Stimulated activated CD8-positive, alpha-beta memory T cell treated with anti-CD3 and anti-CD28 coated beads, Interleukin-4, amount 100 ng/mL, for 48 hours (primary cell): ENCODE data around the gene ITPRIP.

Experiments used
- DNase-seq: peaks from one replicate; pipeline ENCODE4 v3.0.0-alpha.2; 2020

ITPRIP gene

DNA sequence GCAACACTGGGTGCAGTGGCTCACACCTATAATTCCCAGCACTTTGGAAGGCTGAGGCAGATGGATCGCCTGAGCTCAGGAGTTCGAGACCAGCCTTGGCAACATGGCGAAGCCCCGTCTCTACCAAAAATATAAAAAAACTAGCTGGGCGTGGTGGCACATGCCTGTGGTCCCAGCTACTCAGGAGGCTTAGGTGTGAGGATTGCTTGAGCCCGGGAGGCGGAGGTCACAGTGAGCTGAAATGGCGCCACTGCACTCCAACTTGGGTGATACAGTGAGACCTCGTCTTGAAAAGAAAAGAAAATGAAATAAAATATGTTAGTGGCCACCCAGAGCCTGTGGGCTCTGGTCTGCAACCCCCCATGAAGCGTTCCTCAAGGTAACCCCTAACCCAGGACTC, 13.3 kb downstream of the ITPRIP start:
- DNase-seq = no peak

DNA sequence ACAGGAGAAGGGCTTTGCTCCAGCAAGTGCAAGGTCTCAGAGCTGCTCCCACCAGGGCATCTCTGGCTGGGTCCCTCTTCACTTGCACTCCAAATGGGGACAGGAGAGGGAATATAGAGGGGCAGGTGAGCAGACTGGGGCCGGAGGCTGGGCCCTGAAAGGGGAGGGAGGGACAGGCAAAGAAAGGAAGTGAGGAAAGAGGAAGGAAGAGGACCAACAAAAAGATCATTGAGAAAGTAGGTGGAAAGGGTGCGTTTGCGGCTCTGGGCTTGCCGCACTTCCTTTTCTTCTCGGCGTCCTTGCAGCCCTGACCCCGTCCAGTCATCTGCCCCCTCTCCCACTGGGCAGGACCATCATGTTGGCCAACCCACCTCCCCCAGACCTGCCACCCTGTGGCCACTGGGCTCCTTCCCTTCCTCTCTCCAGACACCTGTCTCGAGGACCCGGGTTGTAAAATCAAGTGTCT, 14.0 kb downstream of the ITPRIP start:
- DNase-seq = no peak

DNA sequence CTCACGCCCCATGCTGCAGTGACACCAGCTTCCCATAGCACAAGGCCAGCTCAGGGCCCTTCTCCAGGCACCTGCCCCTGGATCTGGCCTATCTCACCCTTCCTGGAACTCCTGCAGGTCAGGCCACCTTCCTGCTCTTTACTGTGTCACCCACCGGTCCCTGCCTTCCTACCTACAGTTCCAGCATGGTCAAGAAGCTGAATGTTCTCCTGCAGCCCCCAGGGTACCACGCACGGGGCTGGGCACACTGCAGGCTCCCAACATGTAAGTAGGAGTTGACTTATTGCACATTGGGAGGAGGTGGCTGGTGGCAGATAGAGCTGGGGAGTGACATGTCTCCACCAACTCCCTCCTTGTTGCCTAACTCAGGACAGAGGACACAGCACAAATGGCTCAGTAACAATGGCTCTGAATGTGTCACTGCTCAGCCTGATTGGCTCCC, 14.5 kb downstream of the ITPRIP start:
- DNase-seq = no peak

DNA sequence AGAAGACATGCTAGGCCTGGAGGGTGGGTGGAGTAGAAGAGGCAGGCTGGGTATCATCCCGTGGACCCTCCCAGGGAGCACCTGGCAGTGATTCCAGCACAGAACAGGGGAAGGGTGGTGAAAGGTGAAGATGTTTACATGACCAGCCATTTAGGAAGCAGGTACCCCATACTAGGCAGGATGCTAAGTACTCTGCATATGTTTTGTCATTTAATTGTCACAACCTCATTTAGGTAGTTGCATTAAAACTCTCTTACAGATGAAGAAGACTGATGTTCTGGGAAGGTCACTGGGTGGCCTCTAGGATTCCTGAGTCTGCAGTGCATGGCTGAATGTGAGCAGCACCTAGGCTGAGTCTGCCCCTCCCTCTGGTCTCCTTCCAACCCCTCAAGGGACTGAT, 15.2 kb downstream of the ITPRIP start:
- DNase-seq = no peak

DNA sequence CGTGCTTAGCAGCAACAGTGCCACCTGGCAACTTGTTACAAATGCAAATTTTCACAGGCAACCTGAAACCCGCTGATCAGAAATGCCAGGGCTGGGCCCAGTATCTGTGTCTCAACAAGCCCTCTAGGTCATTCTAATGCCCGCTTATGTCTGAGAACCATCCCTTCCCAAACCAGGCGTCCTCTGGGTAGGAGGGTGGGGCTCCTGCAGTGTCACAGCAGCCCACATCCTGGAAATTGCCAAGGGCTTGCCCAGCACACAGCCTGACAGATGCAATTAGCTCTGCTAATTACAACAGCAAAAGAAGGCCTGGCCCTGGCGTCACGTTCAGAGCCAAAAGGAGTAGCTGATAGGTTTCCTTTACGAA, 15.9 kb downstream of the ITPRIP start:
- DNase-seq = peak; percentile 39

DNA sequence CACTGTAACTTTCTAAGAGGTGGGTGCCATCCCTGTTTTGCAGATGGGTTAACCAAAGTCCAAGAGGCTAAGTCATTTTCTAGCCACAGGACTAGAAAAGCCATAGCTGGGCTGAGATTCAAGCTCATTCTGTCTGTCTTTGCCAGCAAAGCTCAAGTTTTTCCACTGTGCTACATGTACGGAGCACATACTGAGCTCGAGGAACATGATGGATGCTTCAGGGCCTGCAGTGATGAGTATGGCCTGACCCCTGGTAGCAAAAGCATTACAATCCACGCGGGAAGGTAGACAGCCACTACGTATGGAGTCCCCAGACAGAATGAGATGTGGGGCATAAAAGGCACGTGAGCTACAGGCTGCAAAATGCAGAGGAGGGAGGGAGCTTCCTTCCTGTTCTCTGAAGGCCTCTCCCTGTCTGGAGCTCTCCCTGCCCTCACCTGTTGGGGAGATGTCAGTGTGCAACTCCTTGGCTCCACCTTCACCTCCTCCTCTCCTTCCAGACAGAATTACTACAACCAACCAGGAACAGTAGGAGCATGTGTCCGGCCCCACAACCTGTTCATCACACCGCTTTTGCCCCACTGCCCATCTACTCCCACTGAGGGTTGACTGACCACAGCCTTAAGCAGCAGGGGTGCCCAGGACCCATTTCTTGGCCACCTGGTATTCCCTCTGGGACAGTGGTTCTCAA, 16.4 kb downstream of the ITPRIP start:
- DNase-seq = no peak

DNA sequence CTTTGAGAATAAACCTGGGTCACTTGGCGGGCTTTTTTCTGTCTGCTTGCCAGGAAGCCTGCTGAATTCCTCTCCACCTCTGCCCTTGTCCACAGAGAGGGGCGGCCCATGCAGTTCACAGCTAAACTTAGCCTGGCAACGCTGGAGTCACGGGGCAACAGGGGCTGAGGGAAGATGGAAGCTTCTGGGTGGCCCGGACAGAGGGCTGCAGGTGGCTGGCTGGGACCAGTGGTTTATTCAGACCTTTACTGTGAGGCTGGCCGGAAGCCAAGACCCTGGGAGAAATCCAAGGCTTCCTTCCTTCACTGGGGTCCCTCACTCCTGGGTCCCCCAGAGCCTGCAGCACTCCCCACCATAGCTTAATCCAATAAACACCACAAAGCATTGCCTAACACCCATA, 17.0 kb downstream of the ITPRIP start:
- no peak for DNase-seq

DNA sequence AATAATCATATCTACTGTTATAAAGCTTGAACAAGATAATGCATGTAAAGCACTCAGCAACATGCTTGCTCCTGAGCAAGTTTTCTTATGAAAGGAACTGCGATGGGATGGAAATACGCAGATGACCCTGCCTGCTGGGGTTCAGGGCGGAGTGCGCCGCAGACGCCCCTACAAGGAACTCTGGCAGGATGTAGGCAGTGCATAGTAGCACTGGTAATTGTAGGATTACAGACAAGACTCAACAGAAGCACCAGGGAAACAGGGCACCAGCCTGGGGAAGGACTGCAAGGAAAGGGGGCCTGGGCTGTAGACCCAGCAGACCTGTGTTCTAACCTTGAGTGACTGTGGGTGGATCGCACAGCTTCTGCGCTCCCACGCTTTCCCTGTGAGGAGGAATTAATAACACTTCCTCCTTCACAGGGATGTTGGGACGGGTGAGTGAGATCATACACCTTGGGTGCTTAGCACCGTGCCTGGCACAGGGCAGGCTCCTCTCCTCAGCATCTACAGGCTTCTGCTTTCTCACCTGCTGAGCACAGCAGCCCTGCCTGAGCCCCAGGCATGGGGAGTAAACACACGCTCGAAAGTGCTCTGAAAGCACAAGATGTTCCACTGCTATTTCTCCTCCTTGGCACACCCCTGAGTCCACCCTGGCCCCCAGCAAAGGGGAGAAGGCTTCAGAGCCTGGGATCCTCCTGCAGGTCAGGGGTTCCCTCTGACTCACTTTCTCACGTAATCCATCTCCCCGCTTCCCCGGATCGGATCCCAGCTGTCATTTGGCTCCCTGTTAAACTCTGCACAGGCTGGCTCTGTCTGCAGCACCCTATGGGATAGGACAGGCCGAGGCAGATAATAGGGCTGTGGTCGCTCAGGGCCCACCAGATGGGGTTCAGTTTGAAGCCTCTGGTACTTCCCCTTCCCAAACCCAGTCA, 19.2 kb downstream of the ITPRIP start:
- no peak for DNase-seq

DNA sequence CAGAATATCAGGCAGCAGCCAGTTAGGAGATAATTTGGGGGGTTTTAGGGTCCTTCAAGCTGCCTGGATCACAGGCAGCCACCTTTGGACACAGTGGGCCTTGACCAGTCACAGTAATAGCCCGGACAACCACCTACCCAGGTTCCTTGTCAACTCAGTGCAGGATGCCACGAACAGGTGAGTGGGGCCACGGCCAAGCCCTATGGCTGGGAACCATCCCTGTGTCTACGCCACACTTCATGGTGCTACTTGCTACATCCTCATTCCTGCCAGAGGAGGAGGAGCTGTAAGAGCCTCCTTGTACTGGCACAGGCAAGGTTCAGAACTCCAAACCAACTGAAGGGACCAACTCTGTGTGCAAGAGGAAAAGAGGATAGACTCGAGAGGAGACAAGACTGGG, 19.9 kb downstream of the ITPRIP start:
- no peak for DNase-seq

DNA sequence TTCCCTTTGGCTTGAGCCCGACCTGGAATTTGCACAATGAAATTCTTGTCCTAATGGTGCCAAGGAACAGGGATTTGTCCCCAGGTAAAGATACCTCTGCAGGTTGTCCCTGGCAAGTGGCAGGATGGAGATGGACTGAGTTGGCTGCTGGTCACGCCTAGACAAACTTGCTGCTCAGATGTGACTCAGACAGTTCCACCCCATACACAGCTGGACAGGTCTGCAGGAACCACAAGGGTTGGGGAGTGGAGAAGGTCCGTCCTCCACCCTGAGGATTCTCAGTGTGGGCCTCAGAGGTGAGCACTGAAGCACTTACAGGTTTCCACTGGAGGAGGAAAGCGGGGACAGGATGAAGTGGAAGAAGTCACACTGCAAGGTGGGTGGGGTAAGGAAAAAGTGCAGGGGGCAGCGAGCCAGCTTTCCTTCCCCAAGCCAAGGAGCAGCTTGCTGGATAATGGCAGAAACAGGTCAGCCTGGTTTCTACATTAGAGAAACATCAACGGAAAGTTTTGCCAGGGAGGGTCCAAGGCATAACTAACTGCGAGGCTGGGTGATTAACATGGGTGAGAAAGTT, 20.5 kb downstream of the ITPRIP start:
- DNase-seq = no peak

DNA sequence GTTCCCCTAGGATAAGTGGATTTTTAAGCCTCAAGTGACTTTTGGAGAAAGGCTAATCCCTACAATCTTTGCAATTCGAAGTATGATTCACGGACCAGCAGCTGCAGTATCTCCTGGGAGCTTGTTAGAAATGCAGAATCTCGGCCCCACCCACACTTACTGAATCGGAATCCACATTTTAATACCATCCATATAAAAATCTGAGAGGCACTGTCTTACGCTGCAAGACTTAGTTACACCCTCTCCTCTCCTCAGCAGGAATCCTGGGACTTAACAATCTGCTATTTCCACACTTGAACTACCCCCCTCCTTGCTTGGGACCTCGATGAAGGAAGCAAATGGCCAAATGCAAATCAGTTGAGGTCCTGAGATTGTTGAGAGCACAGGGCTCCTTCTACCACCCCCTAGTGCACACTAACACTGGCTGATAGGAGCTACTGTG, 21.0 kb downstream of the ITPRIP start:
- DNase-seq = no peak

DNA sequence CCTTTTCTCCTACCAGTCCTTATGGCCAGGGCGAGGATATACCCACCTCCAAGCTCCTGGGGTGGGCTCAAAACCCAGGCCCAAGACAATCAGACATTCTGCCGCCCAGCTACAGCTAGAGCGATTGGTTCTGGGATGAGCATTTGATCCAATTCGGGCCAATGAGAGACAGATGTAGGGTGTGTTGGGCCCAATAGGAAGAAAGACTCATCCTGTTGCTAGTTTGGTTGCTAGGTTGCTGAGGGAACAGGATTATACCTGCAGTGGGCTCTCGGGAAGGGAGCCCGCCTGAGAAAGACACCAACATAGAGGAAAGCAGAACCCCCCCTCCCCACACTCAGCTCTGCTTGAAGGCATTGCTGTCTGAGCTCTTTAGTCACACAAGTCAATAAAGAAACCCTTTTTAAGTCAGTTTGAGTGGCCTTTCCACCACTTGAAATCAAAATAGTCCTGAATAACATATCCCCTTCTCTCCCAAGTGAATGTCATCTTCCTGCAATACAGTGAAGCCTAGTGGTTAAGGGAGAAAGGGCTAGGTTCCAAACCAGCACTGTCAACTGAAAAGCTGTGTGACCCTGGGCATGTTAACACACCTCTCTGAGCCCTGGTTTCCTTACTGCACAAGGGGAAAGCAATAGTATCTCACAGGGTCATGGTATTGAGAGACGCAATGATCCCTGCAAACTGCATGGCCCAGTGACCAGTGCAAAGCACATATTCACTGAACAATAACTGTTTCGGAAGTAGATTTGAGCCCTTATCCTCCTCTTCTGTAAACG, 21.8 kb downstream of the ITPRIP start:
- no peak for DNase-seq

DNA sequence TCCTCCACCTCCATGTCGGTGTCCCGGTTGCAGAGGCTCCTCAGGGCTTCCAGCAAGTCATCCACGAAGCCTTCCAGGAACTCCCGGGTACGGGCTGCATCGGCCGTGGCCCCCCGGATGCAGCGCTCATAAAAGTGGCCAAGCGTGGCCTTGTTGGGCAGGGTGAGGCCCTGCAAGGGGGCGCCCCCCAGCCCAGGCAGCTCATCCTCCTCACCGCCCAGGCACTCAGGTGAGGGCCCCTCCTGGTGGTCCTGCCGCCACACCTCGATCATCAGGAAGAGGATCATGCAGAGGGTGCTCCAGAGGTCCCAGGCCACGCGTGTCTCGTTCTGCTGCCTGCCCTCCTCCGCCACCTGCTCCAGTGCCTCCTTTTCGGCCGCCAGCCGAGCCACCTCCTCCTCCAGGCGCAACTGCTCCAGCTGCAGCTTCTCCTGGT, 22.8 kb downstream of the ITPRIP start:
- no peak for DNase-seq

DNA sequence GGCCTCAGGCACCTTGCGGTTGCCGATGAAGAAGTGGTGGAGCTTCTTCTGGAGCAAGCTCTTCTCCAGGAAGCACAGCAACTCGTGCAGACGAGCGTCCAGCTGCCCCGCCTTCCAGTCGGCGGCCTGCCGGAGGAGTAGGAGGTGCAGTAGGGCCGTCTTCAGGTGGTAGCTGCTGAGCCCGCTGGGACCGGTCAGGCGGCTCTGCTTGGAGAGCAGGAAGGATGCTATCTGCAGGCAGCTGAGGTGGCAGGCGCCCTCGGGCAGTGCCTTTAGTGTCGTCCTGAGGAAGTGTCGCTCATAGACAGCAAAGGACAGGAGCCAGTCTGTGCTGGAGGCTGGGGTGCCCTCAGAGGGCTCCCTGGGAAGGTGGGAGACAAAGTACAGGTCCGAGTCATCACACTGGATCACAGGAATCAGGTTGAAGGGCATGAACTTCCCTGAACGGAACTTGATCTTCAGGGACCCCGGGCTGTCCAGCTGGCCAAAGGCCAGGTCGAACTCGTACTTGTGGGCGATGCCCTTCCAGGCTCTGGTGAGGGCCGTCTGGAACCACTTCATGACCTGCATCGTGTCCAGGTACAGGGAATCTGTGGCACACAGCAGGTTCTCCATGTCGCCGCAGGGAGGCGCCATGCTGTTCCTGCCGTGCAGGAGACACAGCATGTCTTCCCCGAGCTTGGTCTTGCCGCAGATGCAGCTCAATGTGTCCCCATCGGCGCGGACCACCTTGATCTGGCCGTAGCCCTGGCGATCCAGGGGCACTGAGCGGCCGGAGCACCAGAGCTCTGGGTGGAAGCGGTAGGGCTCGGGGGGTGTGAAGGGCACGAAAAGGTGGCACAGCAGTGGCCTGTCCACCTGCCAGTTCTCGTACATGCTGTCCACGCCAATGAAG, 23.4 kb downstream of the ITPRIP start:
- no peak for DNase-seq

DNA sequence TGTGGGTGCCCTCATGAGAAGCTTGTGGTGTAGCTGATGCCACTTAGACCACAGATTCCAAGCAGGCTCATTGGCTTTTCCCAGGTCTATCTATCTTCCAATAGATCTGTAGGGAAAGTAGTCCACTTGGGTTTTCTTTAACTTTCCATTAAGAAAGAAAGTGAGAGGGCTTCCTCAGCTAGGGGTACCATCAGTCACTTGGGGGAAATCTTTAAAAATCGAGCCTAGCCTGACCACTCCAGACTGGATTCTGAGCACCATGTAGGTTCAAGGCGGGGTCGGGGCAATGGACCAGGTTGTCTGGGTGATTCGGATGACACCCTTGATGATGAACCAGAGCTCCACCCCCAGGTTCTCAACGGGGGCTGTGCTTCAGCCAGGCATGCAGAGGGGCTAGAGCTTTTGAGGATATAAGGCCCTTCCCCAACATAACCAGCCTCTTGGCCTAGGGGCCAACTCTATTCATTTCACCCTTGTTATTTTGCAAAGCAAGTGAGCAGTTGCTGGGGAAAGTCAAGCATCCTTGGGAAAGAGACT, 27.0 kb downstream of the ITPRIP start:
- DNase-seq = no peak

DNA sequence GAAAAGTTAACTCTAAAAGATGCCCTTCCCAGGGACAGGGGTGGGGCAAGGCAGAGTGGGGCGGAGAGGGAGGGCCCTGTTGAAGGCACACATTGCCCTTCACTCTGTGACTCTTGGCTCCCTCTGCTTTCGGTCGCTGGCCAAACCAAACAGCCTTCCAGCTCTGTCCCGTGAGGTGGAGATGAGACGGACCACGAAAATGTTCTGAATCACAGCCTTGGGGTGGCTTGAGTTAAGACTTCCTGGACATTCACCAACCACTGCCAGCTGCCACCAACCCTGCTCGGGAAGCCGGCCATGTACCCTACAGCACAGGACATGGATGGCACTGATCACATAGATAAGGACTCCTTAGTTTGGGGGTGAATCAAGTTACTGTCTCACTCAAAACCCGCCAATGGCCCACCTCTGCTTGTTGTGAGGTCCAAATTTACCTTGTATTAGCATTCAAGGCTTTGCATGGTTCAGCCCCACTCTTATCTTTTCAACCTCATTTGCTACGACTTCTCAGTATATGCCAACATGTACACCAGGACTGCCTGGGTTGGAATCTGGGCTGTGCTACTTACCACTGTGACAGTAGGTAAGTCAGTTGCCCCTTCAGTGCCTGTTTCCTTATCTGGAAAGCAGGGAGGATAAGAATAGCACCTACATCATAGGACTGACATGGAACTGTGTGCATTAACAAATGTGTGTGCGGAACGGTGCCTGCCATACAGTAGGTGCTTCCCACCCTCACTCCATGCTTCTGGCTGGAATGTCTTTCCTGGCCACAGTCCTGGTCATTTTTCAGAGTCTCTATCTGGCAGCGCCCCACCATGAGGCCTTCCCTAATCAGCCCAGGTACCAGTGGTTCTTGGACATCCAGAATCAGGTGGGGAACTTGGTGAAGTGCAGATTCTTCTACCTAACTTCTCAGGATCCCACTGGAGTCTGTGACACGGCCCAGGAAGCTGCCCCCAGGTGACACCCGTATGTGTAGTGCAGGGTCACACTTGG, 28.0 kb downstream of the ITPRIP start:
- DNase-seq = no peak

DNA sequence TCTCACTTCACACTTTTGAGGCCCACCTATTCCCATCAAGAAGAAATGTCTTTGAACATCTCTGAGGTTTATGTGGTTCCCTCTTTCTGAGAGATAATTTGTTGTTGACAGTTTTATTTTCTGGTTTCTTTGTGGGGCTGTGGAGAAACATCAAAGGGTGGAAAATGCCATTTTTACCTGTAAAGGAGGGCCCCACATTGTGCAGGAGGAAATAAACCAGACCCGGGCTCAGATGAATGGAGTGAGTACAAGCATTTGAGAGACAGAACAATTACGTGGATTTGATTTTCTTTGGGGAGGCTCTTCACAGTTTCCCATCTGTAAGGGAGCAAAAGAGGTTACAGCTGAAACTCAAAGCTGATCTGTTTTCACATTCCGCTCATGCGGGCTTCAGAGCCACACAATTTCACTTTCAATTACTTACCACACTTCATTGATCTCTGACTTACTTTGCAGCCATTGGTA, 29.8 kb downstream of the ITPRIP start:
- DNase-seq = no peak

DNA sequence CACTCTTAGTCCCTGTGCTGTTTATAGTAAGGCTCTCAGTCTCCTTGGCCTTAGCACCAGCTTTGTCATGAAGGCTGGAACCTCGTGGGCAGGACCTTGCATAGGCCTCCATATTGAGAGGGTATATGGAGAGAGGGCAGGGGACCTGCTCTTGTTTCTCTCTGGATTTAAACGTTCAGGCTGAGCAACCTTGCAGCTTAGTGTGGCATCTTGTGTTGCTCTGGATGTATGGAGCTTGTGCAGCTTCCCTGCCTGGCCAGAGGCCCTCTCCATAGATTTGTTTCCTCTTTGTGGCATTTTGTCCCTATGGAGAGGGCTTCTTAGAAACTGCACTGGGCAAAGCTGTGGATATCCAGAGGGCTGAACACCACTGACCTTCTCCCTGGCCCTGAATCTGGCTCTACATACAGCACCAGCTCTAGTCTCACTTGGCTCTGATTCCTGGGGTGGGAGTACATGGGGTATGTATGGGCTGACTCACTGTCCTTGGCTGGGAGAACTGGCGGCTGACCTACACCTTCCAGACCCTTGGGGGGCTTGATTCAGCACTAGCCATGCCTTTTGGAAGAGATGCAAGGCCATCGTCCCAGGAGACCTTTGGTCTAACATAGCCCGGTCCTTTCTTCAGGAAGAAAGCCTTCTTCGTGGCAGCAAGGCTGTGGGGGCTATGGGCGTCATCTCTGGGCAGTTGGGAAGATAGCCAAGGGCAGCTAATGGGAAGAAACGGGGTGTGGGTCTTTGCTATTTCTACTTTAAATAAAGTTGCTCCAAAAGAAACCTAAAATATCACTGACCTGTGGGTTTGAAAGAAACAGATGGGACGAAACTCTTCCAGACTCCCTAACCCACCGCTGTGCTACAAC, 30.5 kb downstream of the ITPRIP start:
- DNase-seq = no peak

DNA sequence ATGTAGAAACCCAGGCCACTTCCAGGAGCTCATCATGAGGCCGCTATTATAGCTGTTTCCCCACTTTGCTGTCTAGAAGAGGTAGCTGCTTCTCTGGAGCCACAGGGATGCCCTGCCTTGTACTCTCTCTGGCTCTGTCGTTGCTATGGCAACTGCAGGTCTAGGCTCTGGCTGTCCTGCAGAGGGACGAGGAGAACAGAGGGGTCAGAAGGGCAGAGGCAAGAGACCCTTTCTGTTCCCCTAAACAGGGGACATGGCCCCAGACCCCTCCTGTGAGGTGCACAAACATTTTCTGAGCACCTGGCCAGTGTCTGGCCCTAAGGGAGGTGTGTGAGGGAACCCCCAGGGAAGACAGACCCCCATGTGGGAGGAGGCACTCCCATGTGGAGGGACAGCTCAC, 31.4 kb downstream of the ITPRIP start:
- no peak for DNase-seq
